GM10248 (cell line): ENCODE results near the gene UGT1A7.
"Not testable (repeated sequence)": the region's sequence is repeated elsewhere in the genome, so short reads cannot be mapped to it uniquely, and the experiment has no call there.

Source experiments
- CTCF ChIA-PET: fragments of 300-600 bp; sonication (Branson Sonifier 250); formaldehyde crosslinking; extraction: SDS; loops from one replicate; lab custom pipeline; 2021; ENCODE audit warnings: antibody characterized with exemption; lab: Yijun Ruan, JAX
- POLR2A ChIA-PET: fragments of 350-650 bp; sonication (Branson Sonifier 250); formaldehyde crosslinking; extraction: SDS; loops from one replicate; lab custom pipeline; 2020; ENCODE audit warnings: antibody characterized with exemption; lab: Yijun Ruan, JAX
- DNase-seq: peaks from one replicate; pipeline ENCODE4 v3.0.0; 2012; ENCODE audit errors: extremely low spot score
- CTCF ChIP-seq: IDR thresholded peaks from 2 replicates; pipeline ENCODE4 v1.5.1; 2012; ENCODE audit warnings: mild to moderate bottlenecking, low read depth; ENCODE audit errors: extremely low read depth, missing control alignments, control extremely low read depth

UGT1A7 gene

GRCh38 chr2:233712611-233713261 lies 31.0 kb downstream of the UGT1A7 start, which contains the start of gene UGT1A5:
TSS of gene UGT1A5 (plus strand) at chr2:233712907. CDS start at chr2:233712992, 85 bp downstream.
- no peak for TF ChIP-seq CTCF
- ChIA-PET POLR2A (no interaction called here), CTCF (interaction anchor here (1.2 to 2.5 kb wide), 5 partner anchors 9 to 309 kb away, joined by 3 to 25 read pairs (median 6); no protein-coding TSS in a partner anchor)
- DNase-seq: no peak

DNA sequence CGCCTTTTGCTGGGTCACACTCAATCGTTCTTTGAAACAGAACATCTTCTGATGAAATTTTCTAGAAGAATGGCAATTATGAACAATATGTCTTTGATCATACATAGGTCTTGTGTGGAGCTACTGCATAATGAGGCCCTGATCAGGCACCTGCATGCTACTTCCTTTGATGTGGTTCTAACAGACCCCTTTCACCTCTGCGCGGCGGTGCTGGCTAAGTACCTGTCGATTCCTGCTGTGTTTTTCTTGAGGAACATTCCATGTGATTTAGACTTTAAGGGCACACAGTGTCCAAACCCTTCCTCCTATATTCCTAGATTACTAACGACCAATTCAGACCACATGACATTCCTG lies 31.5 kb downstream of the UGT1A7 start:
- DNase-seq: no peak
- no peak for TF ChIP-seq CTCF
- CTCF ChIA-PET: interaction anchor here (2.5 kb wide), 1 partner anchor 309 kb away, joined by 25 read pairs; no protein-coding TSS in a partner anchor
- POLR2A ChIA-PET: no interaction called here

DNA sequence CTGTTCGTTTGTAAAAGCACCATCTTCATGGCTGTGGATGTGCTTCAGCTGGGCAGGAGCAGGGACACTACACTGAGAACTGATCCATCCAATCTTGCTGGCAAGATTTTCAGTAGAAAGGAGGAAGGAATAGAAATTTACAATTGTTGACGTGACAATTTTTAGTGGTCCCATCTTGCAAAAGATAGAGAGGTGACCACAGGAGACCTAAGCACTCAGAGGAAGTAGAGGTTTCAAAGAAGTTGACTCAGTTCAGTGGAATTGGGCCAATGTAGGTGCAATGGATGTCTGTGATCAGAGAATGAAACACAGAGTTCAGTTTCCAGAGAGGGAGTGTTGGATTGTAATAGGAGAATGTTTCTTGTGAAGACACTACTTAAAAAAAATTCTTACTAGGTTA lies 32.4 kb downstream of the UGT1A7 start:
- no peak for TF ChIP-seq CTCF
- CTCF ChIA-PET: no interaction called here
- POLR2A ChIA-PET: no interaction called here
- DNase-seq: no peak

- CTCF ChIA-PET: interaction anchor here (1.0 kb wide), 1 partner anchor 22 kb away, joined by 3 read pairs; no protein-coding TSS in a partner anchor
- no peak for TF ChIP-seq CTCF
- POLR2A ChIA-PET: no interaction called here
- DNase-seq: no peak
These were observed 36.9 kb downstream of the UGT1A7 start, which contains the start of gene UGT1A4 for GRCh38 chr2:233718552-233718951. TSS of gene UGT1A4 (plus strand) at chr2:233718736. CDS start at chr2:233718821, 85 bp downstream.

GRCh38 chr2:233728723-233729301 lies 47.1 kb downstream of the UGT1A7 start, which contains the start of gene UGT1A3:
TSS of gene UGT1A3 (plus strand) at chr2:233729042. CDS start at chr2:233729127, 85 bp downstream.
- POLR2A ChIA-PET: no interaction called here
- no peak for TF ChIP-seq CTCF
- CTCF ChIA-PET: no interaction called here
- no peak for DNase-seq

GRCh38 chr2:233736868-233737653 lies 55.4 kb downstream of the UGT1A7 start:
- DNase-seq, POLR2A ChIA-PET: not testable (repeated sequence)
- CTCF ChIA-PET: interaction anchor here (0.7 to 1.3 kb wide), 2 partner anchors 10 to 25 kb away, joined by 3 to 4 read pairs; no protein-coding TSS in a partner anchor
